ENCODE data around the gene TBC1D22A. TPM values are rescaled to one million over a fixed set of nuclear protein-coding genes. Genes with fewer than 3 reads are reported as not detected.

The TBC1D22A gene
- total RNA-seq, 1 donor from 2014 or later: 24.2 TPM

DNA sequence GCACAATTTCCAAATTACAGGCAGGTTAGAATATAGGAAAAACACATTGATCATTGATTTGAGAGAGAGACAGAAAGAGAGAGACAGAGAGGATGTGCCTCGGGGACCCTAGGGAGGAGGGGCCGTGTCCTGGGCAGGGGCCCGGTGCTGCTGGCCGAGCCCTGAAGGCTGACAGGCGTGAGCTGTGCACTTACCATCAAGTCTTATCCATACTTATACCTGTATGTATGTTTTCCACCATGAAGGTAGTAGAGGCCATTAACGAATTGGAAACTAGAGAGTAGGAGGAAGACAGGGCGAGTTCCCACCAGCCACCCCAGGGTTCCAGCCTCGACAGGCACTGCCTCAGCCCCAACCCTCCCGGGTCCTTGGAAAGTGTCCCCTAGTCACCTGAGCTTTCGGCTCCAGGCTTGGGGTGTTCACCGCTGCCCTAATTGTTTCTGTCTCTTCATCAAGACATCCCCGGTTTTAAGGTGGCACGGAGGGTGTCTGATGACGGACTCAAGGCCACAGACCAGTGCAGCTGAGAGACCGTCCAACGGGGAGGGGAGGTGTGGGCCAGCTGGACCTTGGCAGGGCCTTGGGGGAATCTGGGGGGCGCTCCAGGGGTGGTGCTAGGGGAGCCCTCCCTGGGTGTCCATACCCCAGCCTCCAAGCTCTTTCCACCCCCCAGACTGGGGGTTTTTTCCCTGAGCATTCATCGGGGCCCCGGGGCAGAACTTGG, 431.3 kb downstream of the TBC1D22A start:
- Histone ChIP-seq H3K9me3 (ENCODE audit: insufficient read depth, low read depth, low read length) (no peaks in the 10 kb centered on the region), H3K36me3 (ENCODE audit: insufficient read depth, low read length) (no peaks in the 10 kb centered on the region), H3K9ac (ENCODE audit: low read length) (no peak overlapping the region), H3K27me3 (ENCODE audit: insufficient read depth, low read length) (no peaks in the 10 kb centered on the region), H3K79me2 (ENCODE audit: insufficient read depth, low read length) (no peaks in the 10 kb centered on the region), H3K4me2 (ENCODE audit: low read length) (no peak overlapping the region), H3K27ac (ENCODE audit: low read depth, low read length) (no peak overlapping the region), H2AFZ (ENCODE audit: low read depth, low read length) (no peak overlapping the region), H3K4me3 (ENCODE audit: insufficient read depth, low read depth, low read length) (no peak overlapping the region), H4K20me1 (ENCODE audit: insufficient read depth, low read length) (no peaks in the 10 kb centered on the region), H3K4me1 (ENCODE audit: insufficient read depth, low read length) (no peaks in the 10 kb centered on the region)
- Mint-ChIP-seq H3K27ac (ENCODE audit: unreplicated experiment) (no peak overlapping the region), H3K9me3 (ENCODE audit: unreplicated experiment) (peaks cover 7% of the 10 kb centered on the region), H3K36me3 (ENCODE audit: low read depth, unreplicated experiment) (no peaks in the 10 kb centered on the region), H3K4me1 (ENCODE audit: low read depth, unreplicated experiment) (no peaks in the 10 kb centered on the region), H3K27me3 (ENCODE audit: low read depth, unreplicated experiment) (peaks cover 16% of the 10 kb centered on the region), H3K4me3 (ENCODE audit: unreplicated experiment) (no peak overlapping the region)
- no peak for TF ChIP-seq EZH2 (IDR thresholded peaks at IDR 0.05; ENCODE audit: insufficient read depth, low read length)
- TF ChIP-seq, protein P1, sequence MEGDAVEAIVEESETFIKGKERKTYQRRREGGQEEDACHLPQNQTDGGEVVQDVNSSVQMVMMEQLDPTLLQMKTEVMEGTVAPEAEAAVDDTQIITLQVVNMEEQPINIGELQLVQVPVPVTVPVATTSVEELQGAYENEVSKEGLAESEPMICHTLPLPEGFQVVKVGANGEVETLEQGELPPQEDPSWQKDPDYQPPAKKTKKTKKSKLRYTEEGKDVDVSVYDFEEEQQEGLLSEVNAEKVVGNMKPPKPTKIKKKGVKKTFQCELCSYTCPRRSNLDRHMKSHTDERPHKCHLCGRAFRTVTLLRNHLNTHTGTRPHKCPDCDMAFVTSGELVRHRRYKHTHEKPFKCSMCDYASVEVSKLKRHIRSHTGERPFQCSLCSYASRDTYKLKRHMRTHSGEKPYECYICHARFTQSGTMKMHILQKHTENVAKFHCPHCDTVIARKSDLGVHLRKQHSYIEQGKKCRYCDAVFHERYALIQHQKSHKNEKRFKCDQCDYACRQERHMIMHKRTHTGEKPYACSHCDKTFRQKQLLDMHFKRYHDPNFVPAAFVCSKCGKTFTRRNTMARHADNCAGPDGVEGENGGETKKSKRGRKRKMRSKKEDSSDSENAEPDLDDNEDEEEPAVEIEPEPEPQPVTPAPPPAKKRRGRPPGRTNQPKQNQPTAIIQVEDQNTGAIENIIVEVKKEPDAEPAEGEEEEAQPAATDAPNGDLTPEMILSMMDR (IDR thresholded peaks at IDR 0.05; ENCODE audit: insufficient read depth, low read depth, low read length): no peak
- FAIRE-seq (no peak), DNase-seq (ENCODE audit: low read depth) (no peak)

DNA sequence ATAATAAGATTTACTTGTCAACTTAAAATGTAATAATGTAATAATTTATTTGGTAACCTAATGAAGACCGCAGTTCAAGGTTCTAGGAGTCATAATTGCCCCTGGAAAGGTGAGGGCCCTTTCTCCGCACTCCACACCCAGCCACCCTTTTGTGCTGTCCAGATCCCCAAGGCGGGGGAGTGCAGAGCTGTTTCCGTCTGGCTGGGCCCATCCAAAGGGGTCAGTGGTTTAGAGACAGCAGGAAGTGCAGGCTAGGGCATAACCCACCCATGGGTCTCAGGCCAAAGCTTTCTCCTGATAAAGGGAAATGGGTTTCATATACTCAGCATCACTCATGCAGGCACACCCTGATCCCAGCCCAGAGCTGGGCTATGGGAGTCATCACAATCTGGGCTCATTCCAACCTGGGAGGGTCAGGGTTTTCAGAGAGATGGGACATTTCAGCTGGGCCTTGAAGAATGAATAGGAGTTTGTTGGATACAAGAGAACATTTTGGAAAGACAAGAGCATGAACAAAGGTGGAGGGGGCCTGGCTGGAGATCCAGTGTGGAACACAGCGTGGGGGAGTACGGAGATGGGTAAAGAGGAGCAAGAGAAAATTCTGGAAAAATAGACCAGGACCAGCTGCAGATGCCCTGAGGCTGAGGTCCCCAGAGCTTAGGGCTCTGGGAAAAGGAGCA, 432.2 kb downstream of the TBC1D22A start:
- H4K20me1 ChIP-seq (ENCODE audit: insufficient read depth, low read length): no peaks in the 10 kb centered on the region
- FAIRE-seq (no peak), DNase-seq (ENCODE audit: low read depth) (no peak)
- no peaks in the 10 kb centered on the region for H3K9me3 ChIP-seq (ENCODE audit: insufficient read depth, low read depth, low read length)
- no peak overlapping the region for H3K9ac ChIP-seq (ENCODE audit: low read length)
- H3K4me2 ChIP-seq (ENCODE audit: low read length): no peak overlapping the region
- H3K4me3 ChIP-seq (ENCODE audit: insufficient read depth, low read depth, low read length): no peak overlapping the region
- no peak overlapping the region for H3K4me3 Mint-ChIP-seq (ENCODE audit: unreplicated experiment)
- no peak for TF ChIP-seq EZH2 (IDR thresholded peaks at IDR 0.05; ENCODE audit: insufficient read depth, low read length)
- TF ChIP-seq, protein P1 (IDR thresholded peaks at IDR 0.05; ENCODE audit: insufficient read depth, low read depth, low read length): no peak
- H3K4me1 Mint-ChIP-seq (ENCODE audit: low read depth, unreplicated experiment): no peaks in the 10 kb centered on the region
- peaks cover 21% of the 10 kb centered on the region for H3K27me3 Mint-ChIP-seq (ENCODE audit: low read depth, unreplicated experiment)
- H3K36me3 ChIP-seq (ENCODE audit: insufficient read depth, low read length): no peaks in the 10 kb centered on the region
- H2AFZ ChIP-seq (ENCODE audit: low read depth, low read length): no peak overlapping the region
- H3K27ac ChIP-seq (ENCODE audit: low read depth, low read length): no peak overlapping the region
- H3K9me3 Mint-ChIP-seq (ENCODE audit: unreplicated experiment): peaks cover 7% of the 10 kb centered on the region
- H3K27me3 ChIP-seq (ENCODE audit: insufficient read depth, low read length): no peaks in the 10 kb centered on the region
- H3K36me3 Mint-ChIP-seq (ENCODE audit: low read depth, unreplicated experiment): no peaks in the 10 kb centered on the region
- H3K79me2 ChIP-seq (ENCODE audit: insufficient read depth, low read length): no peaks in the 10 kb centered on the region
- no peak overlapping the region for H3K27ac Mint-ChIP-seq (ENCODE audit: unreplicated experiment)
- H3K4me1 ChIP-seq (ENCODE audit: insufficient read depth, low read length): no peaks in the 10 kb centered on the region

DNA sequence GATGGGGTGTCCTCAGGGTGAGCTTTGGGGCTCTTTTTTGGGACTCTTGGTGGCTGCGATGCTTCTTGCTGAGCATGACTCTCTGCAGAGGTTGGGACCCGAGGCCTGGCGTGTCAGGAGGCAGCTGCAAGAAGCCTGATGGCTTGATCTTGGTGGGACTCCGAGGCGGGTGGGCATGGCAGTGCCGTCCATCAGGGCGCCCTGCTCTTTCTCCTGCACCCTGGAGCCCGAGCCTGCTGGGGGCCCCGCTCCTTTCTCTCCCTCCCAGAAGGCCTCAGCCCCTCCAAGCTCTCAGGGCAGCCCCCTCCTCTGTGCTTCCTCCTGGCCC, 432.7 kb downstream of the TBC1D22A start:
- DNase-seq (ENCODE audit: low read depth) (no peak), FAIRE-seq (no peak)
- no peak overlapping the region for H3K4me3 ChIP-seq (ENCODE audit: insufficient read depth, low read depth, low read length)
- TF ChIP-seq, protein P1 (IDR thresholded peaks at IDR 0.05; ENCODE audit: insufficient read depth, low read depth, low read length): no peak
- TF ChIP-seq EZH2 (IDR thresholded peaks at IDR 0.05; ENCODE audit: insufficient read depth, low read length): no peak
- Mint-ChIP-seq H3K27ac (ENCODE audit: unreplicated experiment) (no peak overlapping the region), H3K4me1 (ENCODE audit: low read depth, unreplicated experiment) (no peaks in the 10 kb centered on the region), H3K36me3 (ENCODE audit: low read depth, unreplicated experiment) (no peaks in the 10 kb centered on the region), H3K9me3 (ENCODE audit: unreplicated experiment) (peaks cover 7% of the 10 kb centered on the region), H3K4me3 (ENCODE audit: unreplicated experiment) (no peak overlapping the region), H3K27me3 (ENCODE audit: low read depth, unreplicated experiment) (peaks cover 21% of the 10 kb centered on the region)
- no peaks in the 10 kb centered on the region for H3K4me1 ChIP-seq (ENCODE audit: insufficient read depth, low read length)
- no peak overlapping the region for H3K4me2 ChIP-seq (ENCODE audit: low read length)
- no peak overlapping the region for H3K9ac ChIP-seq (ENCODE audit: low read length)
- H3K27ac ChIP-seq (ENCODE audit: low read depth, low read length): no peak overlapping the region
- H3K79me2 ChIP-seq (ENCODE audit: insufficient read depth, low read length): no peaks in the 10 kb centered on the region
- no peaks in the 10 kb centered on the region for H3K27me3 ChIP-seq (ENCODE audit: insufficient read depth, low read length)
- H3K9me3 ChIP-seq (ENCODE audit: insufficient read depth, low read depth, low read length): no peaks in the 10 kb centered on the region
- H4K20me1 ChIP-seq (ENCODE audit: insufficient read depth, low read length): no peaks in the 10 kb centered on the region
- H2AFZ ChIP-seq (ENCODE audit: low read depth, low read length): no peak overlapping the region
- no peaks in the 10 kb centered on the region for H3K36me3 ChIP-seq (ENCODE audit: insufficient read depth, low read length)

Measured in astrocyte (in vitro differentiated cells and primary cell).